ENCODE results near the gene MRPL57.
"Not testable (repeated sequence)": the region's sequence is repeated elsewhere in the genome, so short reads cannot be mapped to it uniquely, and the experiment has no call there.

The MRPL57 gene

GRCh38 chr13:21181671-21182070, 5.2 kb downstream of the MRPL57 start:
- no peak overlapping the region for H3K23ac ChIP-seq (ENCODE audit: low read length in 2 of 2)
- no peak overlapping the region for H2BK5ac ChIP-seq (ENCODE audit: low read depth, low read length, poor library complexity, severe bottlenecking)
- no peak for DNase-seq
- H3K18ac ChIP-seq (ENCODE audit: low read depth in 1 of 2, low read length in 2 of 2), result no peak overlapping the region
- H3K79me1 ChIP-seq (replicated peaks; ENCODE audit: low read length, poor library complexity, severe bottlenecking), result peaks cover 11% of the 10 kb centered on the region
- no peak overlapping the region for H2BK120ac ChIP-seq (ENCODE audit: low read depth, low read length)
- H3K14ac ChIP-seq (ENCODE audit: low read length in 2 of 2), result no peak overlapping the region
- H3K4me2 ChIP-seq (ENCODE audit: low read length, poor library complexity, severe bottlenecking), result no peak overlapping the region
- H3K9me3 ChIP-seq (ENCODE audit: control insufficient read depth, low read length), result no peaks in the 10 kb centered on the region
- no peak overlapping the region for H4K91ac ChIP-seq (ENCODE audit: low read length)
- H2AK5ac ChIP-seq (ENCODE audit: low read length, severe bottlenecking), result no peak overlapping the region
- no peak overlapping the region for H2BK12ac ChIP-seq (ENCODE audit: low read length in 2 of 2)
- H3K4me3 ChIP-seq (ENCODE audit: insufficient read depth in 1 of 2, low read depth in 1 of 2, low read length in 2 of 2), result no peak overlapping the region
- H3K27me3 ChIP-seq (ENCODE audit: control insufficient read depth in 1 of 2, insufficient read depth in 1 of 2, low read length in 2 of 2), result no peaks in the 10 kb centered on the region
- H3K4ac ChIP-seq (ENCODE audit: low read depth in 1 of 2, low read length in 2 of 2), result no peak overlapping the region
- H2BK15ac ChIP-seq (ENCODE audit: low read depth, poor library complexity, severe bottlenecking), result no peak overlapping the region
- peaks cover 12% of the 10 kb centered on the region for H3K4me1 ChIP-seq (ENCODE audit: control insufficient read depth, insufficient read depth, low read depth, low read length)
- no peak overlapping the region for H2AFZ ChIP-seq (ENCODE audit: low read depth, low read length)
- H3K27ac ChIP-seq (ENCODE audit: low read length, poor library complexity, severe bottlenecking), result peak overlapping the region; percentile 53
- no peak overlapping the region for H3K9ac ChIP-seq (ENCODE audit: low read length)
- H3K36me3 ChIP-seq (ENCODE audit: control insufficient read depth in 1 of 2, insufficient read depth in 2 of 2, low read depth in 1 of 2, low read length in 2 of 2), result peaks cover 0 to 6% of the 10 kb centered on the region in 2 experiments
- WGBS, result 90% methylated on average over 1 of the region's 2 CpGs
- H4K8ac ChIP-seq (ENCODE audit: low read length), result no peak overlapping the region

GRCh38 chr13:21186410-21186809, 10.0 kb downstream of the MRPL57 start:
- H3K36me3 ChIP-seq (ENCODE audit: control insufficient read depth in 1 of 2, insufficient read depth in 2 of 2, low read depth in 1 of 2, low read length in 2 of 2); H2BK120ac ChIP-seq (ENCODE audit: low read depth, low read length); H3K27ac ChIP-seq (ENCODE audit: low read length, poor library complexity, severe bottlenecking); H3K4me2 ChIP-seq (ENCODE audit: low read length, poor library complexity, severe bottlenecking); H3K79me1 ChIP-seq (replicated peaks; ENCODE audit: low read length, poor library complexity, severe bottlenecking); H3K4ac ChIP-seq (ENCODE audit: low read depth in 1 of 2, low read length in 2 of 2); H3K9me3 ChIP-seq (ENCODE audit: control insufficient read depth, low read length); H2BK5ac ChIP-seq (ENCODE audit: low read depth, low read length, poor library complexity, severe bottlenecking); H3K4me3 ChIP-seq (ENCODE audit: insufficient read depth in 1 of 2, low read depth in 1 of 2, low read length in 2 of 2); H3K4me1 ChIP-seq (ENCODE audit: control insufficient read depth, insufficient read depth, low read depth, low read length); H2AFZ ChIP-seq (ENCODE audit: low read depth, low read length); H3K14ac ChIP-seq (ENCODE audit: low read length in 2 of 2); H4K8ac ChIP-seq (ENCODE audit: low read length); H3K27me3 ChIP-seq (ENCODE audit: control insufficient read depth in 1 of 2, insufficient read depth in 1 of 2, low read length in 2 of 2); H3K18ac ChIP-seq (ENCODE audit: low read depth in 1 of 2, low read length in 2 of 2); H2AK5ac ChIP-seq (ENCODE audit: low read length, severe bottlenecking); H2BK15ac ChIP-seq (ENCODE audit: low read depth, poor library complexity, severe bottlenecking); DNase-seq; H2BK12ac ChIP-seq (ENCODE audit: low read length in 2 of 2); H3K23ac ChIP-seq (ENCODE audit: low read length in 2 of 2); H4K91ac ChIP-seq (ENCODE audit: low read length); H3K9ac ChIP-seq (ENCODE audit: low read length): not testable (repeated sequence)
- WGBS, result 89% methylated on average over 11 of the region's 35 CpGs

GRCh38 chr13:21194756-21195155, 18.3 kb downstream of the MRPL57 start:
- H3K79me1 ChIP-seq (replicated peaks; ENCODE audit: low read length, poor library complexity, severe bottlenecking); H2BK5ac ChIP-seq (ENCODE audit: low read depth, low read length, poor library complexity, severe bottlenecking); H4K91ac ChIP-seq (ENCODE audit: low read length); H3K4me3 ChIP-seq (ENCODE audit: insufficient read depth in 1 of 2, low read depth in 1 of 2, low read length in 2 of 2); H3K27ac ChIP-seq (ENCODE audit: low read length, poor library complexity, severe bottlenecking); H3K36me3 ChIP-seq (ENCODE audit: control insufficient read depth in 1 of 2, insufficient read depth in 2 of 2, low read depth in 1 of 2, low read length in 2 of 2); H2BK120ac ChIP-seq (ENCODE audit: low read depth, low read length); H3K9ac ChIP-seq (ENCODE audit: low read length); H2AK5ac ChIP-seq (ENCODE audit: low read length, severe bottlenecking); H3K14ac ChIP-seq (ENCODE audit: low read length in 2 of 2); H3K23ac ChIP-seq (ENCODE audit: low read length in 2 of 2); H3K27me3 ChIP-seq (ENCODE audit: control insufficient read depth in 1 of 2, insufficient read depth in 1 of 2, low read length in 2 of 2); H3K4ac ChIP-seq (ENCODE audit: low read depth in 1 of 2, low read length in 2 of 2); H2AFZ ChIP-seq (ENCODE audit: low read depth, low read length); H2BK12ac ChIP-seq (ENCODE audit: low read length in 2 of 2); H3K18ac ChIP-seq (ENCODE audit: low read depth in 1 of 2, low read length in 2 of 2); H3K9me3 ChIP-seq (ENCODE audit: control insufficient read depth, low read length); H2BK15ac ChIP-seq (ENCODE audit: low read depth, poor library complexity, severe bottlenecking); DNase-seq; H3K4me1 ChIP-seq (ENCODE audit: control insufficient read depth, insufficient read depth, low read depth, low read length); H4K8ac ChIP-seq (ENCODE audit: low read length); H3K4me2 ChIP-seq (ENCODE audit: low read length, poor library complexity, severe bottlenecking): not testable (repeated sequence)
- 100% methylated on average over 2 of the region's 2 CpGs for WGBS

- not testable (repeated sequence) for H2BK5ac ChIP-seq (ENCODE audit: low read depth, low read length, poor library complexity, severe bottlenecking); H2BK12ac ChIP-seq (ENCODE audit: low read length in 2 of 2); H3K9ac ChIP-seq (ENCODE audit: low read length); H3K27ac ChIP-seq (ENCODE audit: low read length, poor library complexity, severe bottlenecking); H3K4me1 ChIP-seq (ENCODE audit: control insufficient read depth, insufficient read depth, low read depth, low read length); H3K9me3 ChIP-seq (ENCODE audit: control insufficient read depth, low read length); H2AFZ ChIP-seq (ENCODE audit: low read depth, low read length); H4K91ac ChIP-seq (ENCODE audit: low read length); H3K18ac ChIP-seq (ENCODE audit: low read depth in 1 of 2, low read length in 2 of 2); H3K4ac ChIP-seq (ENCODE audit: low read depth in 1 of 2, low read length in 2 of 2); DNase-seq; H2BK15ac ChIP-seq (ENCODE audit: low read depth, poor library complexity, severe bottlenecking); H2AK5ac ChIP-seq (ENCODE audit: low read length, severe bottlenecking); H2BK120ac ChIP-seq (ENCODE audit: low read depth, low read length); H3K4me3 ChIP-seq (ENCODE audit: insufficient read depth in 1 of 2, low read depth in 1 of 2, low read length in 2 of 2); H3K36me3 ChIP-seq (ENCODE audit: control insufficient read depth in 1 of 2, insufficient read depth in 2 of 2, low read depth in 1 of 2, low read length in 2 of 2); H3K79me1 ChIP-seq (replicated peaks; ENCODE audit: low read length, poor library complexity, severe bottlenecking); H3K4me2 ChIP-seq (ENCODE audit: low read length, poor library complexity, severe bottlenecking); H3K14ac ChIP-seq (ENCODE audit: low read length in 2 of 2); H4K8ac ChIP-seq (ENCODE audit: low read length); H3K27me3 ChIP-seq (ENCODE audit: control insufficient read depth in 1 of 2, insufficient read depth in 1 of 2, low read length in 2 of 2); H3K23ac ChIP-seq (ENCODE audit: low read length in 2 of 2)
- WGBS, result 92% methylated on average over 5 of the region's 9 CpGs
Observed at GRCh38 chr13:21197606-21198225, 21.3 kb downstream of the MRPL57 start.
